DMS 273 (cell line): ENCODE results near the gene SCN10A.

Experiments
- DNase-seq: peaks from one replicate; lab custom pipeline; 2025; ENCODE audit not compliant: unreplicated experiment; lab: John Stamatoyannopoulos, UW

Gene SCN10A

DNA sequence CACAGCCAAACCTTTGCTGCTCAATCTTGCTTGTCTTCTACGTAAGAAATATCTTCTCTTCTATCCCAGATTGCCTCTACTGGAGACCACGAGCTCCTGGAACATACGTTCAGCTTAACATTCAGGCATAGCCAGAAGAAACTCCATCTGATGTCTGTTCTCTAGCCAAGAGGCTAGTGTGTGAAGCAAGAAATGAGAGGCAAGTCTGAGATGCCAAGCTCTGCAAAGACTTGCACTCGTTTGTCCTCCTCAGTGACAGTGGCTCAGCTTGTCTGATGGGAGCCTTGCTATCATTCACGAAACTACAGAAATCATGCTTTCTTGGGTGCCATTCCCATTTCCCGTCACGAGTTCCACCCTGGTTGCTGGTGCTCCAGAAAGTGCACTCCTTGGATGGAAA, at the start of gene SCN10A:
Gene SCN10A (minus strand): TSS at position 192 of the 400 bp plus-strand sequence. CDS start 22,207 bp downstream, outside the sequence.
- no peak for DNase-seq

DNA sequence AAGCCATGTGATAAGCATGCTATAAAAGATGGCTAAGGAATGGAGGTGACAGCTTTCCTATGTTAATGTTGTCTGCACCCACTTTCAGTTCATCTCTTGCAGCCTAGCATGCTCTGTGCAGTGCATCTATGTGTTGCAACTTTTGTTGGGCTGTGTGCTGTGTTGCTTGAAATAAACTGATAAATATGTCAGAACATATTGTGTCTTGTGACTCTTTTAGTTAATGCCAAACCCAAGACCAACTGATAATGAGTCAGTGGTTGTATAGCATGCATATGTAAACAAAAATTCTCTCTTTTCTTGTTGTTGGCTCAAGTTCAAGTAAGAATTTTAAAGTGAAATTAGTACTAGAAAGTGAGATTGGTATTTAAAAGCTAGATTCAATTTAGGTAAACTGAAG, 37.0 kb upstream of the SCN10A start:
- DNase-seq, result no peak

DNA sequence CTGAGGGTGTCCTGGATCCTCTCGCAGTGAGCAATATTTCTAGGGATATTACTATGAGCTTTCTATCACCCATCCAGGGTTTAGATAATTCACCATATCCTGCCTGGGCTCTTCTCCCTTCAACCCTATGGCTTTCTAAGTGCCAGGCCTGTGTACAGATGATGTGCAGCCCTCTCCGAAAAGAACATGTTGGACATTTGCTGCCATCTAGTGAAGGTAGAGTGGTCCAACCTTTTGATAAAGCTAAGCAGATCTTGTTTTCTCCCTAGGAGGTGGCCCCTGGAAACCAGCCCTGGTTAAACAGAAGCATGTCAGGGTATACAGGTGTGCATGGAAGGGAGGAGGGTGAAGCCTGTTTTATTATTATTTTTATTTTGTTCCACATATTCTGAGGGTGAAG, 27.9 kb upstream of the SCN10A start:
- peak; percentile 47 for DNase-seq

DNA sequence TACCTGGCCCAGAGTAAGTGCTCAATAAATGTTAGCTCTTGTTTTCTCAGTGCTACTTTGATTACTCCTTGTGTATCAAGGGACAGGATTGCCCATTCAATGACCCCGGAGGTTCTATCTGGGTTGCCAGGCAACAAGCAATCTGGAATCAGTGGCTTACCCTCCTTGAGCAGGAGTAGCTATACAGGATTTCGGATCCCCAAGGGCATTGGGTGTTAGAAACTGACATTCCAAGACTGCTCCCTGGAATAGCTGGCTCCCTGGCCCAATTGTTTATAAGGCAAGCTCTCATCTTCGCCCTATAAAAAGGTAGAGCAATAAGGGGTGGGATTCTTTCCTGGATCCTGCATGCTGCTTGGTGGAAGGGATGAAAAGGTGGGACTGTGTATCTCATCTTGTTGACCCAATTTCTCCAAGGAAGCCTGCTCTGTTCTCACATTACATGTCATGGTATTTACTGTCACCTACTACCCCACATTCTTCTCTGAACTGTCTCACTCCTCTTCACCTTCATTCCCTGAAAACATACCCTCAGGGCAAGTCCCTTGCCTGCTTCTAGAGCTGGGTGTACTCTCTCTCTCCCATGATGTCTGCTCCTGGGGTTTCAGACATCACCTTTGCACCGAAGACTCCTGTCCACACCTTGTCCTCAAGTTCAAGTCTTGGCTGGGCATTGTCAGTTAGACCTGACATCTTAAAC, 26.4 kb upstream of the SCN10A start:
- no peak for DNase-seq

DNA sequence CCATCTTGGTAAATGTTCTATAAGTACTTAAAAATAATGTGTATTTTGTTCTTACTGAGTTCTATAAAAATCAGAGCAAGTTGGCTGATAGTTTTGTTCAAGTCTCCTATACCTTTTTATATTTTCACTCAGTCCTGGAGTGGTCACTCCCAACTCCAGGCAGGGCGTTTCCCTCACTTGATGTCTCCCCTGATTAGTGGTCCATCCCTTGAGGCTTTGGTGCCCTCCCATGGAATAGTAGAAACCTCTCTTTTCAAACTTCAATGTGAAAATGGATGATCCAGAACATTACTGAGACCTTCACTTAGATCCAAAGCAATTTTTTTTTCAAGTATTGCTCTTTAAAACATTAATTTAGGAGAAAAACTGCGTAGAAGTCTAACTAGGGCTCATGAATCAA, 25.0 kb upstream of the SCN10A start:
- DNase-seq, result no peak

DNA sequence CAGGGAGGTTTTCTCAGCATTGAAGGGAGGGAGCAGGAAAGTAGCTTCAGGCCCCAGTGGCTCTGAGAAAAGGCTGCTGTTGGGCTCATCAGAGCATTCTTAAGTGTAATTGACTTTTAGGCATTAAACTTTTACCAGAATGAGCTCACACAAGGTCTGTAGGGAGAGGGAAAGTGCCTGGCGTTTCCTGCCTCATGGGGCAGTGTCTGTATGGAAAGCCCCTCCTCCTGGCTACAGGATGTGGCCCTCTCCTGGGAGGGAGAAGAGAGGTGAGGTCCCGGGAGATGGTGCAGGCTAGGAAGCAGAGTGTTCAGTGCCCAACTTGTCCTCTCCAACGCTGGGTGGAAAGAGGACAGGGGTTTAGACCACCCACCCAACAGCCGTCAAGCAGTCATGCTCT, 21.3 kb upstream of the SCN10A start:
- no peak for DNase-seq

DNA sequence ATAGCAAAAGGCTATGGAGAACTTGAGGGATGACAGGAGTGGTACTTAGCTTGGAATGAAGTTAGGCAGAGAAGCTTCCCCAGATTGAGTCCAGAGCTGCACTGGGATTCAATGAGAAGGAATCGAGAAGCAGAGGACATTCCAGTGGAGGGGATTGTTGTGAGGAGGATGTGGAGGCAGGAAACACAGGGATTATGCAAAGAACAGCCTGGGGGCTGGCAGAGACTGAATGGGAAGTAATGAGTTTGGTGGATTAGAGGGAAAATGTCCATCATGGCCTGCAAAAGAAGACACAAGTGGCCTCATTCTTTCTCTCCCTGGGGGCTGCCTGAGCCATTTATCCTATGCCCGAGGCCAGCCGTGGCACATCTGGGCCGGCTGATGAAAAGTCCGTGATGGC, 20.5 kb upstream of the SCN10A start:
- DNase-seq, result no peak

DNA sequence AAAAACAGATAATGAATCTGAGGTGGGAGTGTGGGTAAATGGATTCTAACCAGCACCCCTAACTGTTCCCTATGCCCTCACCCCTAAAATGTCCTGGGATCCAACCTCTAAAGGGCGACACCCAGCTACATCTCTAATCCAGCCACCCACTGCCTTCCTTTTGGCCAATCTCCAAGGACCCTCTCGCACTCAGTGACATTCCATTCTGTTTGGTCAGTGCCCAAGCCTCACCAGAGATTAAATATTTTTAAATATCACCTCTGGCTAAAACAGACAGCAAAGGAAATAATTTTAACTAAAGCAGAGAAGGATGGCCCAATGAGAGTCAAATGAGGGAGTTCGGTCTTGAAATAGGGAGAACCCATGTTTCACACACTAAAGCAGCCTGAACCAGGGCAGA, 19.9 kb upstream of the SCN10A start:
- DNase-seq, result no peak

DNA sequence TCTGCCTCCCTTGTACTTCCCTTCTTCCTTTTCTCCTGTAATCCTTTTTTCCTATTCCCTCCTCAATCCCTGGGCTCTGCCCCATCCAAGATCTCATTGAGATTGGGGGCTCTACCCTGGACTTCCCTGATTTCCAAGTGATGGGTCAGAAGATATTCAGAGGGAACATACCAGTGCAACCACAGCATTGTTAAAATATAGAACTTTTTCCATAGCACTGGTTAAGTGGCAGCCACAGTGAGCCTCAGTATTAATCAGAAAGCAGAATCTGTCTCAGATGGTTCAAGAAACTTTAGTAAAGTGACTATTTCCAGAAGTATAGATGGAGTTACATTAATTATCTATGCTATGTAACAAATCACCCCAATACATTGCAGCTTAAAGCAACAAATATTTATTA, 18.7 kb upstream of the SCN10A start:
- no peak for DNase-seq

DNA sequence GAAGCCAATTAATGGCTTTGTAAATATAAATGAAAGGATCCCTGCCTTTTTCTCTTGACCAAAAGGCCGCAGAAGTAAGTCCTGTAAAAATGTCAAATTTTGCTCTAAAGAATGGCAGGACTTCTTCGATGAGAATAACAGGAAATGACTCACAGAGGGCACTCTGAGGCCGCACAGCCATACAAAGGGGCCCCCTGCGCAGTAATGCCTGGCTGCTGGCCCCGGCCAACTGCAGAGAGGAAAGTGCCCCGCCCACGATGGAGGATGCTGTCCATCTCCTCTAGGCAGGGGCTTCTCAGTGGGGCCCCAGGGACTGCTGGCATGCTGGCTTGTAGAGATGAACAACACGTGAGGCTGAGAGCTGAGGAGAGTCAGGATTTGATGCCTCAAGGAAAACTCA, 18.1 kb upstream of the SCN10A start:
- no peak for DNase-seq

DNA sequence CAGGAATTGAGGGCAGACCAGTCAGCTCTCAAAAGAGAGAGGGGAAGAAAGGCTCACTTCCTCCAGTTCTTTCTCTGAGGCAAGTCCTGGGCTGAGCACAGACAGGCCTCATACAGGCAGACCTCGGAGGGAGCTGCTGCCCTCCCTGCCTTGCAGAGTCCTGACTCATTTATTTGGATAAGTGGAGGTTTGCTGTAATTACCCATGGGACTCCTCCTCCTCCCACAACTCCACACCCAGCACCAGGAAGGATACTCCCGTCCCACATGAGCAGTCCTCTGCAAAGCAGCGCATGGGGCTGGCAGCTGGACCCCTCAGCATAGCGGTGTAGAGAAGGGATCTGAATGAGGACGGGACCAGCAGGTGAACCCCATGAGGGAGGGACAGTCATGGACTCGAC, 13.4 kb upstream of the SCN10A start:
- DNase-seq, result no peak

DNA sequence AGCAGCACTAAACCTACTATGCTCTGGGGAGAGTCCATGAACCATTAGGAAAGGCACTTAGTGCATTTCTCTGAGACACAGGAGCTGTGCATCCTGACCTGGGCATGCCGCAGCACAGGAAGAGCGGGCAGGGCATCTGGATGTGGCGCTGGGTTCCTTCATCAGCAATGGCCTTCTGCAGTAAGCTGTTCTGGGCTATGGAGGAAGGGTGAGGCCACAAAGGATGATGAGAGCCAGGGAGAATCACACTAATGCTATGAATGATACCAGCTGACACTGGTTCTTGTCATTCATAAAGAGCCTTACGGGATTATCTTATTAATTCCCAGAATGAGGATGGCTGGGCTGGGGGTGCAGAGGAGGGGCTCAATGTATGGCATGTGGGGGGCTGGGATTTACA, 12.7 kb upstream of the SCN10A start:
- DNase-seq, result no peak

DNA sequence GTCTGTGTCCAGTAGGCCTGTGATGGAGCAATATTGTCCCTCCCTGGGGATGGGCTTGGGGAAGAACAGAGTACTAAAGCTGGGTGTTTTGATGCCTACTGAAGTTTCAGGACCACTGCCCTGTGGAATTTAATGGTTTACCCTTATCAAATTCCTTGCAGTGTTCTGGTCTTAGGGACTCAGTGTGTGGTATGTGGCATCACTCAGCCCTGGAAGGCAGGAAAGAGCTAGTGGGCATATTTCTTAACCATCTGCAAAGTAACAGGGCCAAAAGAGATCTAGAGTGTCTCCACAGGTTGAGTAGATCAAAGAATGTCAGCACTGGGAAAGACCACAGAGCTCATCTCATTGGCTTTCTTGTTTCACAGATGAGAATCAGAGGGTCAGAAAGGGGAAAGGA, 11.8 kb upstream of the SCN10A start:
- DNase-seq, result no peak

DNA sequence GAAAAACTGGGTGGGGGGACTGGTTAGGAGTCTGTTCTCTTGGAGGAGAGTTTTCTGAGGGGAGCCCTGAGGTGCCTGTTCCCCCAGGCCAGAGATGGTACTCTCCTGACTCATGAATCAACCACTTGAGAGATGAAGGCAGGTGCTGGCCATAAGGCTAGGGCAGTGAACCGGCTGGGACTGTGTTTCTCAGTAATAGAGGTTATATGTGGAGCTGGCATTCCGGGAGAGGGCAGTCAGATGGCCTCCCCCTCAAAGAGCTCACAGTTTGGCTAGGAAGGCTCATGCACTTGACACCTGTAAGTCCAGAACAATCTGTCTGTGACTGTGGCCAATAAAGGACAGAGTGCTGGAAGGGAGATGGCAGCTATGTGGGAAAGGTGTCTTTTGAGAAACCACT, 10.0 kb upstream of the SCN10A start:
- no peak for DNase-seq

DNA sequence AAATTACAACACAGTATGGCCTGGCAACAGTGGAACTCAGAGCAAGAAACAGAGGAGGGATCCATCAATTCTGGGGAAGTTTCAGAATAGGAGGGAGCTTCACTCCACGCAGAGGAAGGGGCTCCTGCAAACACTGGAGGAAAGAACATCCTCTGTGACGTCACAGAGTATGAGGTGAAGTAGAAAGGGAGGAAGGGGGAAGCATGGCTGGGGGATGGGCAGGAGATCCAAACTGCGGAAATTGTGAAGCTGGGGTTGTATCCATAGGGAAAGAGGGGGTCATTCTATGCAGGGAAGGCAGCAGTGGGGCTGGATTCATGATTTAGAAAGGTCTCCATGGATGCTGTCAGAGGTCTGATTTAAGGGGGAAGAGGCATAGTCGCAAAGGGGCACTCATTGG, 8.3 kb upstream of the SCN10A start:
- DNase-seq, result no peak

DNA sequence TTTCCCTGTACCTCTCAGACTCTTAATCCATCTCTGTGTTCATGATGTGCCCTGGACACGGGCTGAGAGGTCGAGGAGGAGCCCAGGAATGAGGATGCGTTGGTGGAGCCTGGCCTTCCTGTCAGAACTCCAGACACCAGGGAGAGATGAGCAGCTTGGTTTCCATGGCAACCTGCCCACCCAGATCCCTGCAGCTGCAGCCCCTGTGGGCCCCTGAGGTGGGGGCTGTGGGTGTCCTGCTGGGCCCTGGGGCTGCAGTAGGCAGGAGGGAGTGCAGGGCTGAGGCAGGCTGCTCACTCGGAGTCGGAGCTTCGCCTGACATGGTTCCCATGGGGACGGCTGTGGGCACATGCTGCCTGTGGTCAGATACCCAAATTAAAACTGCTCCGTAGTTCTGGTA, 7.7 kb upstream of the SCN10A start:
- no peak for DNase-seq

DNA sequence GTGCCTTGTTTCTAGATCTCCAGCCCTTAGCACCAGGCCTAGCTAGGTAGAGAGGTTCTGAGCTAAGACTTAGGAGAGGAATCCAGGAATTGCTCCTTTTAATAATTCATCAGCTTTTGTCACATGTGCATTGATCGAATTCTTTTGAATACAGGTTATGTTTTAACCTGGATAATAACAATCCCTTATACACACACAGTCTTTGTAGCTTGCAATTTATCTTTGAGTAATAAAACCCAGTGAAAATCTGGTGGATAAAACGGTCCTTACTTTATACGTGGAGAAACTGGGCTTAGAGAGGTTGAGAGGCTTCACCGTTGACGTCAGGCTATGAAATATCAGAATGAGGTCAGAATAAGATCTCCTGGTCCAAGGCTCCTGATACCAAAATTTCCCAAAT, 7.2 kb upstream of the SCN10A start:
- no peak for DNase-seq

DNA sequence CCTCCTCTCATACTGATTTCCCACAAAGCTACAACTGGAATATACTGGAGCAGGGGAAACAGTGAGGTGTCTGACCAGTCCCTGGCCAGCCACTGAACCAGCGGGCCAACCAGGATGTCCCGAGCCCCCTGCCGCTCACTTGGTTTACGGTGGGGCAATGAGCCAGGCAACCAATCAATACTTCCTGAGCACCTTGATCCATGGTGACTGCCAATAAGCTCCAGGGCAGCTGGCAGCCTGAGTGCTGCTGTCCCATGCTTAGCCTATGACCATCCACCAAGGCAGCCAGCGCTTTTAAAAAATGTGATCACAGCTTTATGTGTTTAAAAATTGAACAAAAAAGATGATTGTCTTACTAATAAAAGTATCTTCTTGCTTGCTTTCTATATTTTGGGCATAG, 4.2 kb downstream of the SCN10A start:
- DNase-seq, result no peak

DNA sequence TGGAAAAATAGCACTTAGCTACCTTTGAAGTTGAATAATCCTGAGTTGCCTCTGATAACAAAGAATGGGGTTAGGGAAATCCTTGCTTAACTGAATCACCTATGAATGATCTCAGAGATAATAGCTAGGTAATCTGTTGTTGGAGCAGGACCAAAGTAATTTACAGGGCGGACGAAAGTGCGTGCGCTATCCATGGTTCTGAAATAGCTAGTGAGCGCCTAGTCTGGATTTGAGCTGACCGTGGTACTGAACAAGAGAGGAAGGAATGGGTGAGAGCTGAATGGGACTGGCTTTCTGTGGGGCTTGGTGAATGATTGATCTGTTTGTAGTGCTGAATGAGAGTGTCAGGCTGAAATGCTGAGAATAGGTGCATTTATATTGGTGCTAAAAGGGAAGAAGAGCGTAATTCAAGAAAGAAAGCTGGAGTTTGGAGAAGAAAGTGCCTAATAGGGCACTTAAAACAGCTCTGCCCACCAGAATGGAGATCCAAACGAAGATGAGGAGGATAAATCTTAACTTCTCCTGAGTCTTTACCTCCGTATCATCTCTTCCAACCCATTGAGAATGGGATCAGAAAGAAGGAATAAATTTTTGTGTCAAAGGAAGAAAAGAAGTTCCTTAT, 10.1 kb downstream of the SCN10A start:
- peak; percentile 67 for DNase-seq

DNA sequence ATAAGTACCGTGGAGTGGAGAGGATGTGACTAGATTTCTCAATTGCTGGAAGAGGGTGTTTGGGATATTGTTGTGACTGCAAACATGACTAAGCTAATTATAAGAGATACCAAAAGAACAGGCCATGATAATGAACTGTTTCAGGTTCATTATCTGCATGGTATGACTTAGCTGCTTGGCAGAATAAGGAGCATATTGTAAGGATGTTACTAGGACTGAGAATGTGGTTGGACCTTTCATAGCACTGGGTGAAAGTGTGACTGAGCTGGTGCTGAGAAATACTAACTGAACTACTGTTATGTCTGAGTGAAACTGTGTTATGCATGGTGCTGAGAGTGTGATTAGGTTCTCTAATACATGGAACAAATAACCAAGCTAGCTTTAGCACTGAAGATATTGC, 11.0 kb downstream of the SCN10A start:
- no peak for DNase-seq

DNA sequence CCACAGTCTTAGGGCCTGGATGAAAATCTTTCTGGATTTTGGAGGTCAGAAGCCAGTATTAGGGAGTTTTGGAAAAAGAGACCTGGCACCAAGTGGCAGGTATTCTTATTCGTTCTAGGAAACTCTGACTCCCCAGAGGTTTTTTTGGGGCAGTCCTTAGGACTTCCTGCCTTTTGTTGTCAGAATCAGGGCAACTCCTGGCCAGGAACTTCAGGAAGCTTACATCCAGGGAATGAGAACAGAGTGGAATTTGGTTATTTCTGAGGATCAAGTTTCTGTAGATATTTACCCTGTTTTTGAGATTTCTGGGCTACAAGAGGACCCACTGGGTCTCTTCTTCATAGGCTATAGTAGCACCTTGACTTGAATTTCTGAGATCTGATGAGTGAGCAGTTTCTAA, 15.5 kb downstream of the SCN10A start:
- no peak for DNase-seq

DNA sequence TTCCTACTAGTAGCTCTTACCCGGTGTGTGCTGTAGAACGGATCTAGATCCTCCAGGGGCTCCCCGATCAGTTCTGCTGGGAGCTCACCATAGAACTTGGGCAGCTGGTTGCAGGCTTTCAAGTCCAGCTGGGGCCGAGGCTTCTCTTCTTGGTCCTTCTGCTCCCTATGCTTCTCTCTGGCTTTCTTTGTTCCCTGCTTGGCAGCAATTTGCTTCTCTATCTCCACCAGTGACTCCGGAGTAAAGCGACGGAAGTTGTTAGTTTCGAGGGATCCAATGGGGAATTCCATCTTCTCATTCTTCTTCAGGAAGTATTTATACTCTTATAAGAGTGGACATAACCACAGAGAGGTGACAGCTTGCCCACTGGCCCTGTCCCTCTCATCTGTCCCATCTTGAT, 22.3 kb downstream of the SCN10A start:
- DNase-seq, result no peak

DNA sequence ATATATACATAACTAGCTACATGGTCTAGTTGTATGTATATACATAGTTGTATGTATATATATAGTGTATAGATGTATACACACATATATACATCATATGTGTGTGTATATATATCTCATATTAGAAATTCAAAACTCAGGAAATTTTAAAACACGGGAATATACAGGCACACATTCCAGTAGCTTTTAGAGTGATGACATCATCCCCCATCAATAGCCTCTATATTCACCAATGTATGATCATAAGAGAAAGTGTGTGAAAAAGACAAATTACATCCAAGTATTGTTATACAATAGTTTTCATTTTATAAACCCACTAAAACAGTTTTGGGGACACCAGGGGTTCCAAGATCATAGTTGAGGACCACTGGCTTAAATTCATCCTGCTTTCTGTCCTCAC, 23.0 kb downstream of the SCN10A start:
- no peak for DNase-seq
